ENCODE measurements around the gene SNRNP70. TPM values are rescaled to one million over a fixed set of nuclear protein-coding genes. Genes with fewer than 3 reads are reported as not detected.

SNRNP70 gene, protein sequence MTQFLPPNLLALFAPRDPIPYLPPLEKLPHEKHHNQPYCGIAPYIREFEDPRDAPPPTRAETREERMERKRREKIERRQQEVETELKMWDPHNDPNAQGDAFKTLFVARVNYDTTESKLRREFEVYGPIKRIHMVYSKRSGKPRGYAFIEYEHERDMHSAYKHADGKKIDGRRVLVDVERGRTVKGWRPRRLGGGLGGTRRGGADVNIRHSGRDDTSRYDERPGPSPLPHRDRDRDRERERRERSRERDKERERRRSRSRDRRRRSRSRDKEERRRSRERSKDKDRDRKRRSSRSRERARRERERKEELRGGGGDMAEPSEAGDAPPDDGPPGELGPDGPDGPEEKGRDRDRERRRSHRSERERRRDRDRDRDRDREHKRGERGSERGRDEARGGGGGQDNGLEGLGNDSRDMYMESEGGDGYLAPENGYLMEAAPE
- total RNA-seq (2022; extraction: Qiagen RNA extraction; ENCODE audit: low read depth), result 311 to 363 TPM (median 344 TPM) in 5 replicates

DNA sequence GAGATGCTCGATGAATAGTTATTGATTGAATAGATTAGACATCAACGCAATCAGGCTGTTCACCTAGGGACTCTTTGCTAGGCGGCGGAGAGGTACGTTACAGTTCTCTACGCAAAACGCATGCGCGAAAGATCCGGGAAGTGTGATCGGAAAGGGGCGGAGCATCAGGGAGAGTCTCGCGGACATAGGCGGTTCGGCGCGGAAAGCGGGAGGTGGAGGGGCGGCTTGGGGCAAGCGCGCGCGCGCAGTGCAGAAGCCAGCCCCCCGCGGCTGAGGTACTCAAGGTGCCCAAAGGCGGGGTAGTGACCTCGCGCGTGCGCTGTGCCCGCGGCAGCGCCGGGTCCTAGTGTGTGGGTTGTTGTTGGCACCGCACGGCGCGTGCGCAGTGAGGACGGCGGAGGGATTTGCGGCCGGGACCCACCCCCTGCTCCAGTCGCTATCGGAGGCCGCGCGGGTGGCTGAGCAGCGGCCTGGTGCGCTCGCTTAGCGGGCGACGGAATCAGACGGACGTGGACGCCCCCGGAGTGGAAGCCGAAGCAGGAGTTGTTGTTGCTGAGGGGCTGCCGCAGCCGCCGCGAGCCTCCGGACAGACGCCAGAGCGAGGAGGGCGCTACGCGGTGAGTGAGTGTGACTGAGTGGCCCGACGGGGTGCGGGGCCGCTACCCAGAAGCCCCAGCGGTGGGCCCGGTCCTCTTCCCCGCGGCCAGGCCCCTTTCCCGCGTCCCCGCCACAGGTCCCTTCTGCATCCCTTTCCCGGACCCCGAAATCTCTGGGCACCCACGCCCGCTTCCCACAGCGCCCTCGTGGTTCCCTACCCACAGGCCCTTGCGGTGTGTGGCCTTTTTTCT is at the start of gene SNRNP70:
Gene SNRNP70, plus strand, starts transcription at position 432 of the 848 bp plus-strand sequence. CDS start 964 bp downstream, outside the sequence.

DNA sequence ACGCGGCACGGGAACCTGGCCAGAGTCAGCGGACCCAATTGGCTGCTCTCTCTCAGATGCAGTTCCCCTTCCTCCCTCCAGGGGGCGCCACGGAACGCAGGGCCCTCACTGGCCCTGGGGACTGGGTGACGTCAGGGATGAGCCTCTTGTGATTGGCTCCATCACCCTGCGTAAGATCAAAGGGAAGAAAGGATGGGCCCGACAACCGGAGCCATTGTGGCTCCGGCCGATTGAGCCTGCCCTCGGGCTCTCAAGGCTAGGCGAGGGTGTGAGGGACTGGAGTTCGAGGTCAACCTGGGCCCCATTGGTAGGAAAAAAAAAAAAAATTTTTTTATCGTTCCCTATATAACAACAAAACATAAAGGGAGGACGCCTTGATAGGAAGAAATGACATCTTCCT is 48.4 kb upstream of the SNRNP70 start, which contains the start of gene CGB1:
Gene CGB1, minus strand, starts transcription at position 81 of the 400 bp plus-strand sequence. CDS start 184 bp downstream, outside the sequence.

DNA sequence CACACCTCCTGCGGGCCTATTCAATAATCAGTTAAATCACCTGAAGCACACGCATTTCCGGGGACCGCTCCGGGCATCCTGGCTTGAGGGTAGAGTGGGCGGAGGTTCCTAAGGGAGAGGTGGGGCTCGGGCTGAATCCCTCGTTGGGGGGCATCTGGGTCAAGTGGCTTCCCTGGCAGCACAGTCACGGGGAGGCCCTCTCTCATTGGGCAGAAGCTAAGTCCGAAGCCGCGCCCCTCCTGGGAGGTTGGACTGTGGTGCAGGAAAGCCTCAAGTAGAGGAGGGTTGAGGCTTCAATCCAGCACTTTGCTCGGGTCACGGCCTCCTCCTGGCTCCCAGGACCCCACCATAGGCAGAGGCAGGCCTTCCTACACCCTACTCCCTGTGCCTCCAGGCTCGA is 41.7 kb upstream of the SNRNP70 start, which contains the start of gene CGB5:
Gene CGB5, plus strand, starts transcription at position 301 of the 400 bp plus-strand sequence. CDS start 362 bp downstream, outside the sequence.

DNA sequence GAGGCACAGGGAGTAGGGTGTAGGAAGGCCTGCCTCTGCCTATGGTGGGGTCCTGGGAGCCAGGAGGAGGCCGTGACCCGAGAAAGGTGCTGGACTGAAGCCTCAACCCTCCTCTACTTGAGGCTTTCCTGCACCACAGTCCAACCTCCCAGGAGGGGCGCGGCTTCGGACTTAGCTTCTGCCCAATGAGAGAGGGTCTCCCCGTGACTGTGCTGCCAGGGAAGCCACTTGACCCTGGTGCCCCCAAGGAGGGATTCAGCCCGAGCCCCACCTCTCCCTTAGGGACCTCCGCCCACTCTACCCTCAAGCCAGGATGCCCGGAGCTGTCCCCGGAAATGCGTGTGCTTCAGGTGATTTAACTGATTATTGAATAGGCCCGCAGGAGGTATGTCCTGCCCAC is 36.2 kb upstream of the SNRNP70 start, which contains the start of gene CGB8:
Gene CGB8, minus strand, starts transcription at position 101 of the 400 bp plus-strand sequence. CDS start 372 bp downstream, outside the sequence.

DNA sequence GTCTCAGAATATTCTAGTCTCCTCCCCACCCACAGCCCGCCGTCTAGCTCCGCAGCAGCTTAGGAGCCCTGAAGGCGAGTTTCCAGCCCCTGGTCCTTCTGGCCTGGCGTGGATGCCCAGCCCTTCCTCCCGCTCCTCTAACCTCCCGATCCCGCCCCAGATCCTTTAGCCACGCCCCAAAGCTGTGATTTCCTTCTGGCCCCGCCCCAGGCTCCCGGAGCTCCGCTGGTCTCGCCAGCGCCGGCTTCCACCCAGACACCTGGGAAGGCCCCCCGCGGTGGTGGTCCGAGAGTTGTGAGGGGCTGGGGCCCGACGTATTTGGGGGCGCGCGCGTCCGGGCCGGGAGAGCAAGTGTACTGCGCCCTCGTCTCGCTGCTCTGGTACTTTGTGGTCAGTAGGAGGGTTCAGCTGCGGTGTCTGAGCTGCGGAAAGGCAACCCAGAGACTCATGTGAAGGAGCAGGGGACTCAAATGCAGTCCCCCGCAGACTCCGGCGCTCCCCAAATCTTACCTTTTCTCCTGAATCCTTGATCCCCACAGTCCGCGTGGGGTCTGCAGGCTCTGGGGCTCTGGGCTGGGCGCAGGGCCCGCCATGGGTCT is 27.5 kb upstream of the SNRNP70 start, which contains the start of gene CGB7:
Gene CGB7, minus strand, starts transcription at position 114 of the 599 bp plus-strand sequence. CDS start 2,374 bp downstream, outside the sequence.

DNA sequence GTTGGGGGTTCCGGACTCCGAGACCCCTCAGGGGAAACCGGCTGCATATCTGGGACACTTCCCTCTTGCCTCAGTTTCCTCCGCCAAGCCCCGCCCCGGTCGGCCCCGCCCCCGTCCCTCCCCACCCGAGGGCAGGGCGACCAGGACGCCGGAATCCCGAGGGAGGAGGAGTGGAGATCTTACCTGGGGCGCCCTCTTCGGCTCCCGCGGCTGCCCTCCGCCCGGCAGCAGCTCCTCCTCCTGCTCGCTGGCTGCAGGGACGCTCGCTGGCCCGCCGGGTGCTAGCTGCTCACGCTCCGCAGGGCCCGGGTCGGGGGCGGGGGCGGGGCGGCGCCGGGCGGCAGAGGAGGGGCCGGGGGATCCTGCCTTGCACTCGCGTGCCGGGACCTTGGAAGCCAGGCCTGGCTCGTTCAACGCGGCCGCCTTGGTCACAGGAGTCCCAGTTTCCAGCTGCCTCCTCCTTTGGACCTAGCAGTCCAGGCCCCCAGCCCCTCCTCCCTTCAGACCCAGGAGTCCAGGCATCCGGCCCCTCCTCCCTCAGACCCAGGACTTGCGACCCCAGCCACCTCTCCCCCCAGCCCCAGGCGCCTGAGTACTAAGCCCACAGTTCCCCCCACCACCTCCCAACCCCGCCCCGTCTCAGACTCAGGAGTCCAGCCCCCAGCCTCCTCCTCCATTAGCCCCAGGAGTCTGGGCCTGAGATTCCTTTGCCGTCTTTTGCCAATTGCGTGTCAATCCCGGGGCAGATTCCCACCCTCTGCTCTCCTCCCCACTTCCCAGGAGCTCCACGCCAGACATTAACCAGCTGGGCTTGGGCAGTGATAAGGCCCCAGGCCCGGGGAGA is 20.3 kb upstream of the SNRNP70 start, which contains the start of gene NTF4:
Gene NTF4, minus strand, starts transcription at position 51 of the 844 bp plus-strand sequence. CDS start 2,821 bp downstream, outside the sequence.

DNA sequence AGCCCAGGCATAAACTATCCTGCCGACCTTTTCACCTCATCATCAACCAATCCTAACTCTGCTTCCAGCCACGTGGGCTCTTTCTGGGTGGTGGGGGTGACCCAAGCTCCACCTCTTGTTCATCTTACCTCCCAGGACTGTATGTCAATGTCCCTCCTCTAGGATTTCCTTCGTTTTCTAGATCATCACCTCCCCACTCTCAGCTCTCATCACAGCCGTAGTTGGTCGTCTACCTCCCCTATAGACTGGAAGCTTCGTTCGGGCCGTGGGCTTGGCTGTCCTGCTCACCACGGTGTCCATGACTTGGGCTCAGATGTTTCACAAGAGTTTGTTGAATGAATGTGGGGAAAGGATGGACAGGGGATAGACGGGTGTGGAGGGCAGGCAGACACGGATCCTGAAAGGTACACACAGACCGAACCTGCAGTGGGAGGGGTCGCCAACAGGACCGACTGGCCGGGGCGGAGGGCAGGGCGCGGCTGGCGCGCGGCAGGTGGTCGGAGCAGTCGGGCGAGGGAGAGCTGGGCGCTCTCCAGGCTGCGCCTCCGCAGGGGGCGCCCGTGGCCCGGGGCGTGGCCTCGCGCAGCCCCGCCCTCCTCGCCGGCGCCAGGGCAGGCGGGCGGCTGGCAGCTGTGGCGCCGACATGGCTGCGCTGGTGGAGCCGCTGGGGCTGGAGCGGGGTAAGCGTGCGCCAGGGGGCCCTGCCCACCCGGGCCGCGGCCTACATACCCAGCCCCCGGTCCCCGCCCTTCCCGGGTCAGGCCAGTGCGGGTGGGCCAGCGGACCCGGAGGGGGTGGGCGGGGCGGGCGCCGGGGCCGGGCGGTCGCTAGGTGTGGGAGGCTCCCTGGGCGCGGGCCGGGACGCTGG is 28.7 kb downstream of the SNRNP70 start, which contains the start of gene LIN7B:
Gene LIN7B, plus strand, starts transcription at position 609 of the 868 bp plus-strand sequence. Its CDS starts 35 bp downstream, at position 644.

DNA sequence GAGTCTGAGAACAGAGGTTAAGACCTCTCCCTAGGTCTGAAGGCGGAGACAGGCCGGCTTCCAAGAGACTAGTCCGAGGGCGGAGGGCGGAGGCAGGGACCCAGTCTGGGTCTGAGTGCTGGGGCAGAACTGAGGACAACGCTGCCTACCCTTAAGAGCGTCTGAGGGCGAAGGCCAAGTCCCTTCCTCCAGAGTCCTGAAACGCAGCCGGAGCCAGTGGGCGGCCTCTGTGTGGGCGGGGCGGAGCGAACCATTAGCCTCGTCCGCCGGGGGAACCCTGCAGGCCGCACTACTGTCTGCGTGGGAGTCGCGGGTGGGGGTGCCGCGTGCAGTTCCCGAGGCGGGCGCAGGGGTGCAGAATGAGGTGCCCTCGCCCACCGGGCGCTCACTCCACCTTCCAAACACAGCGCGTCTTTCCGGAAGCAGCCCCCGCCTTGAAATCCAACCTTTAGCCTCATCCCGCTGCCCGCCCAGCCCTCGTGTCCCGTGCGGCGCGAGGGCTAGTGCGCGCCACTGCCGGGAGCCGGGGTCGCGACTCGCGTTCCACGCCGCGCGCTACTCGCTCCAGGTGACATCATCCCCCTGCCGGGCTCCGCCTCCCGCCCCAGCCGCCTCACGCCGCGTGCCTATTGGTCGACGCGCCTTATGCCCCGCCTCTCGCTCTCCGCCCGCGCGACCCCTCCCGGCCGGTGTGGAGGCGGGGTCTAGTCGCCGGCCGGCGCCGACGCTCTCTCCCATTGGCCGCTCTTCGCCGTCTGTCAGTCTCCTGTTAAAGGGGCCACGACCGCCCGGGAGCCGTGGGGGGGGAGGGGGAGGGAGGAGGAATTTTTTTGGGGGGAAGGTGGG is 33.5 kb downstream of the SNRNP70 start, which contains the start of gene C19orf73:
Gene C19orf73, minus strand, starts transcription at position 579 of the 846 bp plus-strand sequence. Its CDS starts 121 bp downstream, at position 458.

DNA sequence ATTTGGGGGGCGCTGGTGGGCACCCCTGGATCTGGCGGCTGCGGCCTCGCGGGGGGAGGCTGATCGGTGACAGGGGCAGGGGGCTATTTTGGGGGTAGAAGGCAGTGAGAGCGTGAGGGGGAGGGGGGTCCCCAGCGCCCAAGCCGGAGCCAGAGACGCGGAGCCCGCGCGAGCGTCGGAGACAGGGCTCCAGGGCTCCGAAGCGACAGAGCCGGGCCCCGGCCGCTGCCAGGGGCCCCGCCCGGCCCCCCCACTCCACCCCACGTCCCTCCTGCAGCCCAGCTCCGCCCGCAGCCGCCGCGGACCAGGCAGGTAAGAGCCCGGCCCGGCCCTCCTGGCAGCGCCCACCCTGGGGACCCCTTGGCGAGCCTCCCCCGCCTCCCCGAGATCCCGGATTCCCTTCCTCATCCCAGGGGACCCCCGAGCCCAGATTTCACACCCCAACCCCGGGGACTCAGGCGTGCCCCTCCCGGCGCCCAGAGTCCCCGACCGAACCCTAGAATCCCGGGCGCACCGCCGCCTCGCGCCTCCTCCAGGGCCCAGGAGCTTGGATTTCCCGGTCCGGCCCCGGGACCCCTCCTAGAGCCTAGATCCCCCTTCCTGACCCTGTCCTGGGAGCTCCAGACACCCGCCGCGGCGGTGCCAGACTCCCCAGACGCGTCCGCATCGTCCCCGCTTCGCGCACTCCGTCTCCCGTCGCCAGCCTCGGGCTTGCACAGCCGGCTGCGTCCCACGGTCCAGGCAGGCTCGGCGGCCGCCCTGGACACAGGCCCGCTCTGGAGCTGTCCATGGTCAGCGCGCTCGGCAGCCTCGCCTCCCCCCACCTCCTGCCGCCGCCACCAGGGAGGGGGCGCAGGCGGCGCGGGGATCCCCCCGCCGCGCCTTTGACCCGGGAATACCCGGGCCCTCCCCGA is 34.4 kb downstream of the SNRNP70 start, which contains the start of gene PPFIA3:
Gene PPFIA3, plus strand, starts transcription at position 134 of the 914 bp plus-strand sequence. CDS start 8,330 bp downstream, outside the sequence.

DNA sequence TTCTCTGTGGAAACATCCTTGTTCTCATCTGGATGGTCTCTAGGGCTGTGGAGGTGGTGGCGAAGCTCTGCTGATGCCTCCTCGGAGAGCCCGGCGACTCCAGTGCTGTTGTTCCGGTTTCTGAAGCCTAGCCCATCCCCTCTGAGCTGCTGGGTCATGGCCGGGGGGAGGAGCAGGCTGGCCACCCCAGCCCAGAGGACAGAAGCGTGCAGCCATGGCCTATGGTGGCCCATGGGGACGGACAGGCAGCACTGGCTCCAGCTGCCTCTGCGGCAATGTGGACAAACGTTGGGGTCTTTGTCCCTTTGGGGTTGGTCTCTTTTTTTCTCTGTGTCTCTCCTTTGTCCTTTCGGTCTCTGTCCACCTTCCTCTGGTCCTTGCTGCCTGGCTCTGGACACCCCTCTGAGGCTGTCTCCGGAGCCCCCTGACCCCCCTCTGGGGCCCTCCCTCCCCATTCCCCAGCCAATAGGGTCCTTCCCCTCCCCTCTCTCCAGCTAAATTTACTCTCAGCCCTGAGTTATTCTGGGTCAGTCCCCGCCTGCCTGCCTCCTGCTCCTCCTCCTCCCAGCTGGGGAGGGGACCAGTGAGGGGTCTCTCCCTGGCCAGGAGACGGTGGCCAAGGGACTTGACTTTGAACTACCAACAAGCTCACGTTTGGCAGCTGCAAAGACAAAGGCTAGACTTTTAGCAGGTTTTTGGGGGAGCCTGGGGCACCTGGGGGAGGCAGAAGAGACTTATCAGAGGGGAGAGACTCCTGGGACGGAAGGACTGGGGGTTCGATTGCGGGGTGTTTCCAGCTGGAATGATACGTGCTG is 70.0 kb downstream of the SNRNP70 start, which contains the start of gene HRC:
Gene HRC, minus strand, starts transcription at position 392 of the 815 bp plus-strand sequence. Its CDS starts 159 bp downstream, at position 233.

DNA sequence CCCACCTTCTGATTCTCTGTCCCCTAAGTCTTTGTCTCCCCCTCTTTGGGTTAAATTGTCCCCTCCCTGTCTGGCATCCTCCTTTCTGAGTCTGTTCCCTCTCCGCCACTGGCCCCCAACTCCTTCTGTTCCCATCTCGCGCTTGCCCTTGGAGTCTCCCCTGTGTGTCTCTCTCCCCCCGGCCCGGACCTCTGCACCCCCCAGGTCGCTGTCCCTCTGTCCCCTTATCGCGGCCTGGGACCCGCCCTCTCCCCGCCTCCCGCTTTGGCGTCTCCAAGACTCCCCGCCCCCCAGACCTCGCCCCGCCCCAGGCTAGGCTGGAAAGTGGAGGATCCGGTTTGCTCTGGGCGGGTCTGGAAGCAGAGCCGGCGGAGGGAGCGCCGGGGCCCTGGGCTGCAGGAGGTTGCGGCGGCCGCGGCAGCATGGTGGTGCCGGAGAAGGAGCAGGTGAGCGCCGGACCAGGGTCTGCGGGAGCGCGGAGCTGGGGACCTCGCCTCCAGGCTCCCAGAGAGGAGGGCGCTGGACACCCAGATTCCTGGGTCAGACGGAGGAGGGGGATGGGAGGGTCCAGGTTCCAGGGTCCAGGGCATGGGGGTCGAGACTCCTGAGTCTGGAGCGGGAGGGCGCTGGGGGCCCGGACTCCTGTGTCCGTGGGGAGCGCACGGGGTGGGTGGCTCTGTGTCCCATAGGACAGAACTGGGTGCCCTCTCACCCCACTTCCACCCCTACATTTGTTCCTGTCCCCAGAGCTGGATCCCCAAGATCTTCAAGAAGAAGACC is 72.4 kb downstream of the SNRNP70 start, which contains the start of gene TRPM4:
Gene TRPM4, plus strand, starts transcription at position 348 of the 780 bp plus-strand sequence. Its CDS starts 75 bp downstream, at position 423.

All from A549 treated with CpdA at 1 μM for 4 hours (cell line).